IMR-90 (cell line): Measurements from ENCODE around the gene PCSK6. TPM values are rescaled to one million over a fixed set of nuclear protein-coding genes. Genes with fewer than 3 reads are reported as not detected.

Source experiments
- ATAC-seq: fragments of 200-7000 bp; cut with Tn5 transposase; 2 replicates; pipeline ENCODE4 v1.9.1; 2020; ENCODE audit warnings: low read depth, mild to moderate bottlenecking, moderate library complexity
- BruUV-seq: library from RNA; stranded (reverse); fragments of 400-500 nt; replicated peaks from 2 replicates; lab custom pipeline; 2021; lab: Mats Ljungman, UMichigan
- CTCF ChIA-PET: fragments of 300-600 bp; formaldehyde crosslinking; extraction: SDS; loops from one replicate; lab custom pipeline; 2021; ENCODE audit warnings: antibody characterized with exemption; lab: Yijun Ruan, JAX
- POLR2A ChIA-PET: fragments of 300-600 bp; sonication (Branson Sonifier 250); formaldehyde crosslinking; loops from one replicate; lab custom pipeline; 2022; ENCODE audit warnings: antibody characterized with exemption; ENCODE audit not compliant: unreplicated experiment; lab: Charles Lee
- DNase-seq: peaks from one replicate; pipeline ENCODE4 v3.0.0; 2013
- H2AFZ ChIP-seq: replicated peaks from 2 replicates; pipeline ENCODE3; 2013; ENCODE audit warnings: low read length, mild to moderate bottlenecking; ENCODE audit not compliant: poor library complexity
- H2AK5ac ChIP-seq: 2 replicates; pipeline ENCODE4 v1.6.1; 2013; ENCODE audit warnings: low read depth, low read length, inconsistent platforms
- H2AK9ac ChIP-seq: replicated peaks from 2 replicates; pipeline ENCODE3; 2013; ENCODE audit warnings: mild to moderate bottlenecking, low read depth, low read length, moderate library complexity; ENCODE audit not compliant: poor library complexity
- H2BK120ac ChIP-seq: 2 replicates; pipeline ENCODE4 v1.6.1; 2013; ENCODE audit warnings: low read depth, low read length, inconsistent platforms
- H2BK15ac ChIP-seq: 3 replicates; pipeline ENCODE4 v1.6.1; 2013; ENCODE audit warnings: low read depth, low read length, inconsistent platforms
- H2BK20ac ChIP-seq: 2 replicates; pipeline ENCODE4 v1.6.1; 2013; ENCODE audit warnings: low read depth, mild to moderate bottlenecking, inconsistent platforms, low read length, moderate library complexity
- H2BK5ac ChIP-seq: 2 replicates; pipeline ENCODE4 v1.6.1; 2013; ENCODE audit warnings: mild to moderate bottlenecking, low read depth, low read length, inconsistent platforms; ENCODE audit not compliant: poor library complexity, severe bottlenecking
- H3K14ac ChIP-seq: replicated peaks from 2 replicates; pipeline ENCODE4 v1.6.1; 2013; ENCODE audit warnings: low read depth, low read length, inconsistent platforms
- H3K18ac ChIP-seq: 2 replicates; pipeline ENCODE4 v1.6.1; 2013; ENCODE audit warnings: low read depth, low read length, control low read depth
- H3K23ac ChIP-seq: 2 replicates; pipeline ENCODE4 v1.6.1; 2013; ENCODE audit warnings: low read depth, low read length, inconsistent platforms
- H3K27ac ChIP-seq: 2 replicates; pipeline ENCODE4 v1.5.1; 2013; ENCODE audit warnings: mild to moderate bottlenecking, control low read depth, low read length; ENCODE audit not compliant: insufficient read depth
- H3K27me3 ChIP-seq: 2 replicates; pipeline ENCODE4 v1.6.1; 2013; ENCODE audit warnings: low read length; ENCODE audit not compliant: control insufficient read depth, insufficient read depth
- H3K36me3 ChIP-seq: 2 replicates; pipeline ENCODE4 v1.6.1; 2013; ENCODE audit warnings: low read length, mixed read lengths; ENCODE audit not compliant: control insufficient read depth, insufficient read depth
- H3K4ac ChIP-seq: 2 replicates; pipeline ENCODE4 v1.6.1; 2013; ENCODE audit warnings: low read depth, low read length, inconsistent platforms
- H3K4me1 ChIP-seq: 2 replicates; pipeline ENCODE4 v1.6.1; 2013; ENCODE audit warnings: low read length, mixed read lengths; ENCODE audit not compliant: control insufficient read depth, insufficient read depth
- H3K4me2 ChIP-seq: 2 replicates; pipeline ENCODE4 v1.6.1; 2013; ENCODE audit warnings: low read depth, mild to moderate bottlenecking, control low read depth, low read length, moderate library complexity
- H3K4me3 ChIP-seq: 2 replicates; pipeline ENCODE4 v1.5.1; 2013; ENCODE audit warnings: low read depth, mild to moderate bottlenecking, control low read depth, low read length, moderate library complexity; ENCODE audit not compliant: insufficient read depth
- H3K56ac ChIP-seq: 2 replicates; pipeline ENCODE4 v1.6.1; 2013; ENCODE audit warnings: low read length, inconsistent platforms; ENCODE audit not compliant: insufficient read depth; ENCODE audit errors: extremely low read depth
- H3K79me1 ChIP-seq, 2 experiments: 2 replicates each; pipeline ENCODE4 v1.6.1; 2013; ENCODE audit warnings: low read length in 2 of 2, inconsistent platforms in 1 of 2, low read depth in 1 of 2
- H3K9ac ChIP-seq: 2 replicates; pipeline ENCODE4 v1.6.1; 2013; ENCODE audit warnings: low read depth, low read length, control low read depth
- H3K9me1 ChIP-seq: 2 replicates; pipeline ENCODE4 v1.6.1; 2013; ENCODE audit warnings: low read length, inconsistent platforms; ENCODE audit not compliant: insufficient read depth
- H3K9me3 ChIP-seq: 2 replicates; pipeline ENCODE4 v1.6.1; 2013; ENCODE audit warnings: low read length; ENCODE audit not compliant: control insufficient read depth, insufficient read depth
- H4K20me1 ChIP-seq: 2 replicates; pipeline ENCODE4 v1.6.1; 2013; ENCODE audit warnings: low read length, inconsistent platforms; ENCODE audit not compliant: insufficient read depth
- H4K5ac ChIP-seq: 2 replicates; pipeline ENCODE4 v1.6.1; 2013; ENCODE audit warnings: mild to moderate bottlenecking, low read depth, low read length, control low read depth
- H4K8ac ChIP-seq, 2 experiments: 2 replicates each; pipeline ENCODE4 v1.6.1; 2013; ENCODE audit warnings: low read depth in 2 of 2, low read length in 2 of 2, control low read depth in 1 of 2, inconsistent platforms in 1 of 2
- H4K91ac ChIP-seq: 2 replicates; pipeline ENCODE4 v1.6.1; 2013; ENCODE audit warnings: low read depth, low read length, inconsistent platforms; ENCODE audit not compliant: insufficient read depth
- BHLHE40 ChIP-seq: fragments of 150-350 bp; IDR thresholded peaks from 2 replicates; pipeline ENCODE4 v1.6.1; 2016; ENCODE audit warnings: mild to moderate bottlenecking, low read depth, low read length
- CHD1 ChIP-seq: IDR thresholded peaks from 2 replicates; pipeline ENCODE4 v1.6.1; 2012; ENCODE audit warnings: low read depth, low read length, improper control_type of control experiment
- FOS ChIP-seq: fragments of 150-350 bp; IDR thresholded peaks from 2 replicates; pipeline ENCODE4 v1.6.1; 2016; ENCODE audit warnings: low read depth, low read length
- MAZ ChIP-seq: IDR thresholded peaks from 2 replicates; pipeline ENCODE4 v1.6.1; 2012; ENCODE audit warnings: low read depth, mild to moderate bottlenecking, low read length, improper control_type of control experiment, moderate library complexity, borderline replicate concordance
- MXI1 ChIP-seq: IDR thresholded peaks from 2 replicates; pipeline ENCODE4 v1.6.1; 2012; ENCODE audit warnings: low read depth, mild to moderate bottlenecking, low read length, moderate library complexity, borderline replicate concordance
- POLR2A ChIP-seq: IDR thresholded peaks from 2 replicates; pipeline ENCODE4 v1.6.1; 2012; ENCODE audit warnings: mild to moderate bottlenecking, low read depth, low read length
- RAD21 ChIP-seq: IDR thresholded peaks from 2 replicates; pipeline ENCODE4 v1.6.1; 2012; ENCODE audit warnings: low read length, improper control_type of control experiment
- RCOR1 ChIP-seq: IDR thresholded peaks from 2 replicates; pipeline ENCODE4 v1.6.1; 2012; ENCODE audit warnings: mild to moderate bottlenecking, low read length, improper control_type of control experiment; ENCODE audit not compliant: insufficient replicate concordance
- WGBS, 2 experiments: methylation state at CpG; one replicate each; pipeline versions ENCODE4 v1.1.5 to v1.1.7; 2013; ENCODE audit warnings: missing lambda C conversion rate in 2 of 2; ENCODE audit not compliant: insufficient read length in 1 of 2; ENCODE audit errors: extremely low coverage in 2 of 2; 5-methylcytosine and 5-hydroxymethylcytosine counted together
- dilution Hi-C: fragments of 300-500 bp; cut with HindIII; formaldehyde crosslinking; loops from one replicate; pipeline ENCODE4 v1.14.3; 2018; ENCODE audit warnings: low sequenced_read_pairs; ENCODE audit not compliant: unreplicated experiment
- in situ Hi-C: fragments of 300-500 bp; cut with MboI; formaldehyde crosslinking; loops from 3 replicates; pipeline ENCODE4 v1.14.3; 2019; ENCODE audit warnings: low sequenced_read_pairs, inconsistent platforms, mixed read lengths
- intact Hi-C: fragments of 100-400 bp; cut with micrococcal nuclease; formaldehyde crosslinking; loops from 2 replicates; pipeline ENCODE4 v1.10.0; 2022
- polyA plus RNA-seq, 3 experiments: library from polyadenylated mRNA; depleted of rRNA; stranded (reverse); fragments of >200 nt; gene quantifications; 2 replicates each; pipeline ENCODE4 v1.2.3, GENCODE V29; 2012; ENCODE audit warnings: low replicate concordance in 1 of 3
- total RNA-seq: library from RNA; depleted of rRNA; stranded (reverse); fragments of >200 nt; gene quantifications from 2 replicates; pipeline ENCODE4 v1.2.3, GENCODE V29; 2012
- TF ChIP-seq, protein P1 (sequence below): fragments of 150-350 bp; IDR thresholded peaks from 2 replicates; pipeline ENCODE4 v1.6.1; 2017; ENCODE audit warnings: mild to moderate bottlenecking, antibody characterized with exemption, low read length, low read depth

PCSK6 gene
- total and polyA plus RNA-seq, 2 of the 4 experiments (the other 2 are of a cell fraction) = not detected

DNA sequence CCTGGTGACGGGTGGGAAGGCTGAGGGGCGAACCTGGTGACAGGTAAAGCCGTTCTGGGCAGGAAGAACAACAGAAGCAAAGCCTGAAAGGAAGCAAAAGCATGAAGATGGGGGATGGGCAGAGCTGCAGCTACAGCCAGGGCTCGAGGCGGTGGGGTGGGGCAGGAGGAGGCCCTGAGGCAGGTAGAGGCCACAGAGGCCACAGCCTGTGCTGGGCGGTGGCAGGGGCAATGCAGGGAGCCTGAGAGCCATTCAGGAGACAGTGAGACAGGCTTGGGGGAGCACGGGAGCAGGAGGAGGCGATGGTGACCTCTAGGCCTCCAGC lies 8.2 kb downstream of the PCSK6 start (continued):
- no peak for TF ChIP-seq RCOR1
- no peak for TF ChIP-seq MAZ
- no peak for TF ChIP-seq FOS
- TF ChIP-seq POLR2A = no peak
- no peak for TF ChIP-seq CHD1
- no peak for TF ChIP-seq MXI1

DNA sequence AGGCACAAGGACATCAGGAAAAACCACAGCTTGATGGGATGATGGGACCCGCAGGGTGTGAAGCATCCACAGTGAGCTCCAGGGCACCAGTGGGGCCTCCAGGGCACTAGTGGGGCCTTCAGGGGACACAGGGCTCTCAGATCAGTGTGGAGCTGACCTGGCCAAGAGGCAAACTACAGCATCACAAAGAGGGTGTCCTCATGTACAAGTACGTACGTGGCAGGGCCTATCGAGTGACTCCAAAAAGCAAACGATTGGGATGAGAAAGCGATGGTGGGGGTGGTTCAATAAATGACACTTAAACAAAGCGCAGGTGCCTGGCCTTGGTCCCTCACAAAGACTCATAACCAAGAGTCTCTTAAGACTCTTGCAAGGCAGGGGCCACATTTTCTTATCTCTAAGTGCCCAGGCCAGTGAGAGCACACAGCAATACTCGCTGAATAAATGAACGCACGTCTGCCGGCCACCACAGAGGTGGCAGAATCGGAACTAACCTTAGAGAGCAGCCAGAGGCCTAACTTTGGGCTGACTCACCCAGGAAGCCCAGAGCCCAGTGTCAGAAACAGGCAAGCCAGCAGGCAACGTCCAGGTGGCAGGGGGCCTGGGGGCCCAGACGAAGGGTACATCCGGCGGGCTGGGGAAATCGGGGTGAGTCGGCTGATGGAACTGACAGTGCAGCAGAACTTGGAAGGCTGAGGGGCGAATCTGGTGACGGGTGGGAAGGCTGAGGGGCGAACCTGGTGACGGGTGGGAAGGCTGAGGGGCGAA lies 8.7 kb downstream of the PCSK6 start:
- dilution Hi-C loops (no loop called here), in situ Hi-C loops (no loop called here), intact Hi-C loops (no loop called here)
- H3K36me3 ChIP-seq = no peaks in the 10 kb centered on the region
- peaks cover 15% of the 10 kb centered on the region for H3K27me3 ChIP-seq
- H3K79me1 ChIP-seq = no peaks in the 10 kb centered on the region
- no peaks in the 10 kb centered on the region for H3K9me3 ChIP-seq
- no peak for DNase-seq
- H3K4me1 ChIP-seq = no peaks in the 10 kb centered on the region
- TF ChIP-seq RAD21 (no peak), FOS (no peak), BHLHE40 (no peak), POLR2A (no peak)
- TF ChIP-seq, protein P1, sequence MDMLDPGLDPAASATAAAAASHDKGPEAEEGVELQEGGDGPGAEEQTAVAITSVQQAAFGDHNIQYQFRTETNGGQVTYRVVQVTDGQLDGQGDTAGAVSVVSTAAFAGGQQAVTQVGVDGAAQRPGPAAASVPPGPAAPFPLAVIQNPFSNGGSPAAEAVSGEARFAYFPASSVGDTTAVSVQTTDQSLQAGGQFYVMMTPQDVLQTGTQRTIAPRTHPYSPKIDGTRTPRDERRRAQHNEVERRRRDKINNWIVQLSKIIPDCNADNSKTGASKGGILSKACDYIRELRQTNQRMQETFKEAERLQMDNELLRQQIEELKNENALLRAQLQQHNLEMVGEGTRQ = no peak
- 71% methylated on average over 15 of the region's 23 CpGs; no CpG with 5 or more reads in 1 of the 2 experiments for WGBS, 2 experiments
- H2AK9ac ChIP-seq = peak overlapping the region; percentile 25
- H3K23ac ChIP-seq = no peak overlapping the region; the same call in 1 of the 2 replicates
- no peak overlapping the region for H2BK5ac ChIP-seq
- H2BK15ac ChIP-seq = no peak overlapping the region
- no peak overlapping the region for H3K14ac ChIP-seq
- H2AK5ac ChIP-seq = no peak overlapping the region
- no peak overlapping the region for H4K5ac ChIP-seq
- H3K4me3 ChIP-seq = no peak overlapping the region
- H4K91ac ChIP-seq = no peak overlapping the region
- no peak overlapping the region for H3K18ac ChIP-seq
- H4K8ac ChIP-seq = no peak overlapping the region
- ChIA-PET CTCF (interaction anchor here (0.7 kb wide), 1 partner anchor 247 kb away, joined by 5 read pairs; no protein-coding TSS in a partner anchor), POLR2A (no interaction called here)
- no peaks in the 10 kb centered on the region for H4K20me1 ChIP-seq
- no peak overlapping the region for H3K4ac ChIP-seq
- no TSS peak for BruUV-seq
- no peak overlapping the region for H2AFZ ChIP-seq
- no peak overlapping the region for H2BK20ac ChIP-seq
- H2BK120ac ChIP-seq = no peak overlapping the region
- no peak overlapping the region for H3K27ac ChIP-seq
- H3K56ac ChIP-seq = no peak overlapping the region
- no peak for ATAC-seq
- no peak overlapping the region for H3K4me2 ChIP-seq
- no peak overlapping the region for H3K9ac ChIP-seq
- no peaks in the 10 kb centered on the region; the same call in 1 of the 2 replicates for H3K9me1 ChIP-seq
